Cerebellar cortex (tissue), 1 donor: ENCODE measurements around the gene MRPS22.
"Not testable (repeated sequence)": the region's sequence is repeated elsewhere in the genome, so short reads cannot be mapped to it uniquely, and the experiment has no call there.

Source experiments
- DNase-seq: peaks from one replicate; pipeline ENCODE4 v3.0.0-alpha.2; 2015; ENCODE audit warnings: low spot score

Gene MRPS22

DNA sequence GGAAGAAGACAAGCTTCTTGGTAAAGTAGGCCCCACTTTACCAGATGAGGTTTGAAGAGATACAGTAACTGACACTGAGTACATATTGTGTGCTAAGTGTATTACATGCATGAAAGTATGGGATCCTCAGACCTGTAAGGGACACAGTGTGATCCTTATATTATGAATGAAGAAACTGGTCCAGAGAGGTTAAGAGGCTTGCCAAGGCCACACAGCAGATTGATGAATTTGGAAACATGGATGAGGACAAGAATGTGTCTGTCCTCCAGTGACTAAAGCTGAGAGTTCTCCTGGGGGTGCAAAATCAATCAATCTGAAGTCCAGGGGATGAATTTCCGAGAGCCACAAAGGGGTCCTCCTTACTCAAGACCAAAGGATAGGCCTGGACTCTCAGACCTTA lies 31.4 kb upstream of the MRPS22 start:
- DNase-seq = no peak

DNA sequence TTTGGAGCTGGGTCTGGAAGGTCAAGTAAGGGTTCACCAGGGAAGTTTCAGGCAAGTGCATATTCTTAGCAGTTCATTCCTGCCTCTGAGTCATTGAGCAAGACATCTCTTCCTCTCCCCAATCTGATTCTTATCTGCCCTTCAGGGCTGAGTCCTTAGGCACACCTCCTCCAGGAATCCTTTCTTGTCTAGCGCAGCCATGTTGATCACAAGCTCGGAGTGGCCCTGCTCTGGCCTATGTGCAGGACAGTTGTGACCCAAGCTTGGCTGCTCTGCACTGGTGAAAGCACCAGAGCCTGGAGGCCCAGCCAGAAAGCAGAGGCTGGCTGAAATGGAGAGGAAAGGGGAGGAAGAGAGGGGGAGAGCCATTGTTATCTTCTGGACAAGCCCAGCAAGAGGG lies 30.9 kb upstream of the MRPS22 start:
- DNase-seq = no peak

DNA sequence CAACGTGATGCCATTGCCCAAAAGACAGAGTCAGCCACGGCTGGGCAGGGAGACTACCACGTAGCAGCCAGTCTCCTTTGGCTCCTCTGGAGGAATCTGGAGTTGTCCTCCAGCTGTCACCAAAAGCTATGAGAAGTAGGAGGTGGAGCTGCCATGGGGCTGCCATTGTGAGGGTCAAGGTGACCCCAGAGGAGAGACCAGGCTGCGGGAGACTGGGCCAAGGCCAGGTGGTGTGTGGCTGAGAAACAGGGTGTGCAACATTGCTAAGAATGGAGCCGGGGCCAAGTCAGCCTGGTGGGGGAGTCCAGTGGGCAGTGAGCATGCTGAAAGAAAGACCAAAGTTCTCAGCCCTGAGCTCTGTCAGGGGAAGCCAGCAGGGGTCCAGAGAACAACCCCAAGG lies 29.9 kb upstream of the MRPS22 start:
- DNase-seq = no peak

GRCh38 chr3:139317215-139317614 lies 26.6 kb upstream of the MRPS22 start:
- no peak for DNase-seq

DNA sequence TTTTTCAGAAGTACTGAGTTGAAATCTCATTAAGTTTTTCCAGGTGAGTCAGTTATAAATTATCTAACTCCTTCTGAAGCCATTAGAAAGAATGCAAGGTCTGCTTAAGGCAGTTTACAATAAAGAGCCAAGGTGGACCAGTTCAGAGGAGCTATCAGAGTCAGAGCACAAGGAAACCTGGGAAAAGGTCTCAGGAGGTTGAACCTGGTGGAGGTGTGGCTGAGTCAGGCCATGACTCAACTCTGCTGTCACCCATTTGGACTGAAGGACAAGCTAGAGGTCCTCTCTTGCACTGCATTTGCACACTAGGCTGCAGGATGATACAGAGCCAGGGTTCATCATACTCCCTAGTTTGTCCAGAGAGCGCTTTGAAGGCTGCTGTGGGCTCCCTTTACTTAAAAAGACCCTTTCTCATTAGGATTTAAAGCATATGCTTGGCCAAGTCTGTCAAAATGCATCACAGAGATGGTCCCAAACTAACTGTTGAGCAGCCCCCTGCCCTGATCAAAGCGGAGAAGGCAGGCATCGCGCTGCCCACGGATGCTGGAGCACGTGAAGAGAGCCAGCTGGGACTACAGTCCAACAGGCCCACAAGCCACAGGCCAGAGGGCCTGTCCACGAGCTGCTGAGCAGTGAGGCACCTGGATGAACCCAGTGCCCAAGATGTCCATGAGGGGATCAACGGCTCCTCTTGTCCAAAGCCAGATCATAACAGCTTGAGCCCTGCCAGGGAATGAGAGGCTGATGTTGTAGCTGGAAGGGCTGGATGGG lies 26.0 kb upstream of the MRPS22 start:
- no peak for DNase-seq

DNA sequence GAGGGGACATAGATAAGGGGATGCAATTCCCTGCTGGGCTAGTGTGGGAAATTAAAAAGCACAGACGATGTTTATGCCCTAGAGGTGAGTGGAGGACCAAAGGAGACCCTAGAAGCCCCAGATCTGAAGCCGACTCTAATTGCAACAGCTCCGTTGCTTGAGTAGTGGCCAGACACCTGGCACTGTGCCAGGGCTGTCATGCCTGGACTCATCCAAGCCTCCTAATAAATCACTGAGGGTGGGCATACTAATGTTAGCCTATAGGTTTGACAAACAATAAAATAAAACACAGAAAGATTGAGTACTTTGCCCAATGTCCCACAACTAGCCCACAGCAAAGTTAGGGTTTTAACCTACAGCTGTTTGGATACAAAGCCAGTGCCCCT lies 25.4 kb upstream of the MRPS22 start:
- no peak for DNase-seq

DNA sequence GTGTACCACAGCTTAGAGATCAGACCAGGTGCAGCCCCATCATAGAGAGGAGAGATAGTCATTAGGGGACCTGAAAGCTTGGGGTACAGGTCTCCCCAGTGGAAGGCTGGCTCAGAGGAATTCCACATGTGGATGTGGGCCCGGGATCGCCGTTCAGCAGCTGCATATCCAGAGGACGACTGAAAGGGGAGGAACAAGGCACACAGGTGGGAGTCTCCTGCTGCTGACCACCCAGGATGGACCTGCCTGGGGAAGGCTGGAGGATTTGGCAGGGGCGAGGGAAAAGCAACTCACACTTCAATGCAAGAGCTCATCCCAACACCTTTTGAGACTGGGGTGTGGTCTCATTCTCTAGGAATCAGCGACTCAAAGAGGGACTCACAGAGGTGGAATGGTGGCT lies 25.0 kb upstream of the MRPS22 start:
- no peak for DNase-seq

DNA sequence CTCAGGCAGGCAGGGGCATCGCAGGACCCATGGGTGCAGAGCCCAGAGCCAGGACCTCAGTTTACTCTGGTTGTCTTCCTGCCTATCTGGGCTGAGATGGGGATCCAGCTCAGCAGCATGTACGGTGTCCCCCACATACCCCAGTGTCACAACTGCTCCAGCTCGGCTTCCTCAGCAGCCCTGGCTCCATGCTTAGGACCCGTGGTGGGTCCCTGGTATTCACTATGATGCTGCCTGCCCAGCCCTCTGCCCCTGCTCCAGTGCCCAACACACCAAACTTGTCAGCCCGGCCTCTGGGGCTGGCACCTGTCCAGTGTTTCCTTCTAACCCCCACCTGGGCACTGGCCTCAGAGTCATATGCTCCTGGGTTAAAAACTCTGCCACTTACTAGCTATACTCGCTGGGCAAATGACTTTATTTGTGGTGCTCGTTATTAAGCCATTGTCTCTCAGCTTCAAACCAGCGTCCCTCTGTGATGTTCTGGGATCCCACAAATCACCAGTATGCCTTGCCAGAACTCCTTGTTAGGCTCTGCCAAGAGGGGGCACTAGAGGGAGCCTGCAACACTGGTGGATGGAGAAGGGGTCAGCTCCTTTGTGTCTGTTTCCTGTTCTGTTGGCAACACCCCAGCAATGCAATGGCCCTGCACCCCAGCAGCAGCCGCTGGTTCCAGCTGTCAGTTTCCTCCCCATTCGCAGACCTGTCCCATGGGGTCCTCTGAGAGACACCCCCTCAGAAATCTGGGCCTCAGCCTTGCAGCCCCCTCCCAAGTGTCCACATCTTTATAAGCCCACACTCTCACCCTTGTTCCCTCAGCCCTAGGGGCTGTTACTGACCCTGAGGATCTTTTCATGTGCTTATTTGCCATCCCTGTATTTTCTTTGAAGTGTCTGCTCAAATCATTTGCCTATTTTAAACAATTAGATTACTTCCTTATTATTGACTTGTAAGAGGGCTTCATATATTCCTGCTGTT lies 24.1 kb upstream of the MRPS22 start:
- DNase-seq = peak; percentile 5

- no peak for DNase-seq
Measured at GRCh38 chr3:139320551-139321309, 23.1 kb upstream of the MRPS22 start.

DNA sequence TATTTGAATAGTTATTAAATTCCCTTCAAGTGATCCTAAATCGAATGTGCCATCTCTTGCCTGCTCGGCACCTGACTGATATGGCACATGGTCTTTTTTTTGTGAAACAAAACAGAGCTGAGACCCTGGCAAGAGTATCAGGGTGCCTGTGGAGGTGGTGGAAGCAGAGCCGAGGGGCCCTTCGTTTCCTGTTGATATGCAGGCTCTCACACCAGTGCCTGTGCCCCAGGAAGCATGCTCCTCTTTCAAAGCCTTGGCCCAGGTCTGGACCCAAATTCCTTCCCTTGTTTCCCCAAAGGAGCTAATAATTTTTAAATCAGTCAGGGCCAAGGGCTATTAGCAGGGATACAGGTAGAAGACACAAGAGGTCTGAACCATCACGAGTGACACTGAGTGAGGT lies 21.5 kb upstream of the MRPS22 start:
- DNase-seq = no peak

DNA sequence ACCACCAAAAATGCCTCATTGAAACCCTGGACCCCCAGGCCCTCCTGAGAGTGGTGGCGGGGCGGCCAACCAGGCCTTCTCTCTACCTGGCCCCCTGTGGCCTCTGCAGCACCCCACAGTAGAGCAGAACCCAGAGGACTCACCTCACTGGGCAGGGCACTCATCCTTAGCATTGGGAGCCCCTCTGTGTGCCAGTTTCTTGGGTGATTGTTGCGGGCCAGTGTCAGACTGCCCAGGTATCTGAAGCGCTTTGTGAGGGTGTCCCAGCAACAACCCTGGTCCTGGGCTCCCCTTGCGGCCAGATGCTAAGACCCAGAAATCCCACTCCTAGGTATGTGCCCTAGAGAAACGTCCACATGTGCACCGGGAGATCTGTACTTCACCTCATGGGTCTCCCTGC lies 20.7 kb upstream of the MRPS22 start:
- no peak for DNase-seq

- no peak for DNase-seq
Measured at GRCh38 chr3:139324456-139324855, 19.4 kb upstream of the MRPS22 start.

- no peak for DNase-seq
Measured at GRCh38 chr3:139325551-139325950, 18.3 kb upstream of the MRPS22 start.

- DNase-seq = no peak
Measured at GRCh38 chr3:139326131-139326530, 17.7 kb upstream of the MRPS22 start.

DNA sequence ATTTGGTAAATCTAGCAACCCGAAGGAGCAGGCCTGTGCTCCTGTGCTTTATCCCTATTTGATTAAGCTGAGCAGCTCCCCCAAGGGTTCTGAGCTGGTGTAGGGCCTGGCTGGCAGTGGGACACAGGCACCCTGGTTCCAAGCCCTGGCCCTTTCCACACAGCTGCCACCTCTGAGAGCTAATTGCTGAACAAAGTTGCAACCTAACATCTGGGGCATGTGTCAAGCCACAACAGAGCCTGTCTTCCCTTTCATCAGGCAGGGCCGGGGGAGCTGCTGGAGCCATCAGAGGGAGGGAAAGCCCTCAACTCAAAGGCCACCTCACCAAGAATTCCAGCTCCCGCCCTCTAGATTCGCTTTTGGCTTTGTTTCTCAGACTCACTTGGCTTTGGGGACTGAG lies 17.1 kb upstream of the MRPS22 start:
- no peak for DNase-seq

- no peak for DNase-seq
Measured at GRCh38 chr3:139327231-139327630, 16.6 kb upstream of the MRPS22 start.

DNA sequence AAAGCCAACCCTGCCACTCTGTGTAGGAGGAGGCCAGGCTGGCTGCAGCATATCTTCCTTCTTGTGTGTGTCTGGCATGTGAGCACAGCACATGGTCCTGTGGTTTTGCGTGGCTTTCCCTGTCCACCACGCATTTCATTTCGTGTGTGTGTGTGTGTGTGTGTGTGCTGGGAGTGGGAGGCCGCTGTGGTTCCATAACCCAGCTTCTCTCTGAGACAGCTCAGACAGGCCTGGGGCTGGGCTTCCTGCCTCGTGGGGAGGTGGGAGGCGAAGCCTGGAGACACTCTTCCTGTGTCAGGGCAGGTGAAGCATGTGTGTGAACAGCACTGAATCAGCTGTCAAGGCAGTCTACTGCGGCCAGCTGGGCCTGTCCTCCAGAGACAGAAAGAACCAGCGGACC lies 16.0 kb upstream of the MRPS22 start:
- DNase-seq = no peak

GRCh38 chr3:139328356-139328755 lies 15.5 kb upstream of the MRPS22 start:
- DNase-seq = no peak

- DNase-seq = peak; percentile 62
Measured at GRCh38 chr3:139329364-139329850, 14.4 kb upstream of the MRPS22 start.

DNA sequence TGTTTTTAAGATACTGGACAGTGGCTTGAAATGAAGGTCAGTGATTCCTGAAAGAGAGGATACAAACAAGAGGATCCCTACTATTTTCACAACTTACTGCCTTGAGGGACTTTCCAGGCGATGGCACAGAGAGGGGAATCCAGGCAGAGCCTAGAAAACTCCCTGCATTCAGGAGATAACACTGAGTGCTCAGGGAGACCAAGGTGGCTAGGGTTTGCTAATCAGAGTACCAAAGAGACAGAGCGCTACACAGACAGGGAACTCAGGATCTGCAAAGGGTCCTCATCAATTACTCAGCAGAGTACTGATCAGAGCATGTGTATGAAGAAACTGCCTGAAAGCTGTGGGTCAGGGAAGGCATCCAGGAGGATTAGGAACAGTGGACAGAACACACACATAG lies 11.7 kb upstream of the MRPS22 start:
- DNase-seq = no peak

- DNase-seq = not testable (repeated sequence)
Measured at GRCh38 chr3:139334675-139335074, 9.1 kb upstream of the MRPS22 start.

DNA sequence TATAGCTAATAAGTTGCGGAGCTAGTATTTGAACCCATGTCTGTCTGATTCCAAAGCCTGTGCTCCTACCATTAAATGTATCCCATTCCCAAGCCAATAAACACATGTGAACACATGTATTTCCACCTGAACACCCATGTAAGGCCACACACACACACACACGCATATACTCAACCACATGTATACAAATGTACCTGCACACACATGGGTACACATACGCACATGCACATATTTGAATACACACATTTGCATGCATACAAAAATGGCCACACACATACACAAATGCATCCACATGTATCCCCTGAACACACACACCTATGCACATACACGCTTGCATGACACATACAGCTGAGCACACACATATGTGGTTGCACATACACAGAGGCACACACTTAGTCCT lies 5.4 kb upstream of the MRPS22 start:
- no peak for DNase-seq
